Neuronal stem cell (in vitro differentiated cells): ENCODE measurements around the gene CRACR2B.

ENCODE experiments used
- DNase-seq: peaks from one replicate; pipeline ENCODE4 v3.0.0-alpha.2; 2013; ENCODE audit warnings: low spot score
- H2AFZ ChIP-seq: one replicate; pipeline ENCODE4 v1.6.1; 2013; ENCODE audit warnings: mild to moderate bottlenecking, low read length, inconsistent platforms
- H2AK5ac ChIP-seq: 2 replicates; pipeline ENCODE4 v1.6.1; 2013; ENCODE audit warnings: low read depth, mild to moderate bottlenecking, inconsistent platforms, low read length, moderate library complexity, mixed read lengths
- H2BK120ac ChIP-seq: 2 replicates; pipeline ENCODE4 v1.6.1; 2013; ENCODE audit warnings: low read depth, mild to moderate bottlenecking, inconsistent platforms, low read length, moderate library complexity, mixed read lengths
- H2BK12ac ChIP-seq: one replicate; pipeline ENCODE4 v1.6.1; 2013; ENCODE audit warnings: low read length, inconsistent platforms
- H2BK15ac ChIP-seq: 2 replicates; pipeline ENCODE4 v1.6.1; 2013; ENCODE audit warnings: mild to moderate bottlenecking, low read length, inconsistent platforms, mixed read lengths
- H2BK5ac ChIP-seq: one replicate; pipeline ENCODE4 v1.6.1; 2013; ENCODE audit warnings: inconsistent platforms, mild to moderate bottlenecking, low read length, moderate library complexity
- H3K14ac ChIP-seq: one replicate; pipeline ENCODE4 v1.6.1; 2013; ENCODE audit warnings: low read length, inconsistent platforms
- H3K18ac ChIP-seq: 2 replicates; pipeline ENCODE4 v1.6.1; 2013; ENCODE audit warnings: low read length, inconsistent platforms
- H3K23ac ChIP-seq: 2 replicates; pipeline ENCODE4 v1.6.1; 2013; ENCODE audit warnings: low read depth, mild to moderate bottlenecking, mixed read lengths, low read length, inconsistent platforms; ENCODE audit not compliant: poor library complexity
- H3K27ac ChIP-seq: replicated peaks from 3 replicates; pipeline ENCODE4 v1.5.1; 2013; ENCODE audit warnings: low read length, inconsistent platforms
- H3K27me3 ChIP-seq, 3 experiments: 2 replicates each; pipeline ENCODE4 v1.6.1; 2013; ENCODE audit warnings: low read length in 3 of 3, mild to moderate bottlenecking in 2 of 3, inconsistent platforms in 1 of 3, low read depth in 1 of 3, mixed read lengths in 1 of 3, moderate library complexity in 1 of 3; ENCODE audit not compliant: control insufficient read depth in 3 of 3, insufficient read depth in 3 of 3
- H3K36me3 ChIP-seq, 2 donors: replicated peaks in 1 of 2; 2 replicates each; pipeline ENCODE4 v1.6.1; 2013; ENCODE audit warnings: low read length in 2 of 2; ENCODE audit not compliant: control insufficient read depth in 2 of 2, insufficient read depth in 2 of 2
- H3K4ac ChIP-seq: 2 replicates; pipeline ENCODE4 v1.6.1; 2013; ENCODE audit warnings: inconsistent platforms, mild to moderate bottlenecking, low read length, moderate library complexity
- H3K4me1 ChIP-seq, 2 donors: 1 replicate in 1 of 2; 2 replicates in 1 of 2; pipeline ENCODE4 v1.6.1; 2013; ENCODE audit warnings: low read length in 2 of 2, low read depth in 1 of 2; ENCODE audit not compliant: control insufficient read depth in 2 of 2, insufficient read depth in 1 of 2
- H3K4me2 ChIP-seq: one replicate; pipeline ENCODE4 v1.6.1; 2013; ENCODE audit warnings: mild to moderate bottlenecking, low read length, inconsistent platforms; ENCODE audit not compliant: insufficient read depth, poor library complexity, severe bottlenecking
- H3K4me3 ChIP-seq, 2 donors: 2 replicates each; pipeline ENCODE4 v1.5.1; 2013; ENCODE audit warnings: low read length in 2 of 2, mild to moderate bottlenecking in 2 of 2, inconsistent platforms in 1 of 2, moderate library complexity in 1 of 2
- H3K79me1 ChIP-seq: one replicate; pipeline ENCODE4 v1.6.1; 2013; ENCODE audit warnings: low read depth, mild to moderate bottlenecking, inconsistent platforms, low read length, moderate library complexity
- H3K9ac ChIP-seq: one replicate; pipeline ENCODE4 v1.6.1; 2013; ENCODE audit warnings: mild to moderate bottlenecking, low read depth, low read length, inconsistent platforms; ENCODE audit not compliant: poor library complexity
- H3K9me3 ChIP-seq, 2 donors: replicated peaks in 1 of 2; 2 replicates each; pipeline versions ENCODE3 to v1.6.1; 2013; ENCODE audit warnings: low read length in 2 of 2, mild to moderate bottlenecking in 2 of 2, inconsistent platforms in 1 of 2, low read depth in 1 of 2, mixed read lengths in 1 of 2, moderate library complexity in 1 of 2; ENCODE audit not compliant: control insufficient read depth in 2 of 2, insufficient read depth in 1 of 2
- H4K8ac ChIP-seq: one replicate; pipeline ENCODE4 v1.6.1; 2013; ENCODE audit warnings: low read depth, mild to moderate bottlenecking, inconsistent platforms, low read length, moderate library complexity
- H4K91ac ChIP-seq: one replicate; pipeline ENCODE4 v1.6.1; 2013; ENCODE audit warnings: low read length, low read depth, mild to moderate bottlenecking, inconsistent platforms; ENCODE audit not compliant: poor library complexity
- WGBS, 2 donors: extraction: QIAGEN DNeasy Blood & Tissue Kit; methylation state at CpG; one replicate each; pipeline ENCODE4 v1.1.7; 2013; ENCODE audit warnings: missing lambda C conversion rate in 2 of 2, mixed read lengths in 1 of 2; ENCODE audit not compliant: insufficient read length in 2 of 2, insufficient replicate concordance in 1 of 2; ENCODE audit errors: extremely low coverage in 2 of 2; 5-methylcytosine and 5-hydroxymethylcytosine counted together

CRACR2B gene

GRCh38 chr11:830295-831117 is 2.8 kb downstream of the CRACR2B start:
- no peak overlapping the region for H4K91ac ChIP-seq
- peak overlapping the region; percentile 45 to 73 for H3K4me3 ChIP-seq
- no peak overlapping the region for H4K8ac ChIP-seq
- peak overlapping the region; percentile 94 for H2BK12ac ChIP-seq
- H3K27ac ChIP-seq: no peak overlapping the region
- H3K27me3 ChIP-seq: peaks cover 9 to 55% (median 18%) of the 10 kb centered on the region in 3 experiments
- peak overlapping the region; percentile 96 for H2BK120ac ChIP-seq
- no peak overlapping the region for H3K4ac ChIP-seq
- H3K36me3 ChIP-seq: peaks cover 0 to 8% of the 10 kb centered on the region in 2 donors
- peak overlapping the region; percentile 91 for H3K23ac ChIP-seq
- H2AFZ ChIP-seq: peak overlapping the region; percentile 80
- peak overlapping the region; percentile 95 for H2BK5ac ChIP-seq
- peak overlapping the region; percentile 99 for H3K18ac ChIP-seq
- H3K9ac ChIP-seq: peak overlapping the region; percentile 94
- peaks cover 53 to 59% of the 10 kb centered on the region in 2 donors for H3K4me1 ChIP-seq
- DNase-seq: no peak
- H2BK15ac ChIP-seq: peak overlapping the region; percentile 72
- peaks cover 10% of the 10 kb centered on the region for H3K79me1 ChIP-seq
- peak overlapping the region; percentile 43 for H2AK5ac ChIP-seq
- peak overlapping the region; percentile 94 for H3K14ac ChIP-seq
- WGBS, 2 donors: no CpG with 5 or more reads among the region's 78 CpGs
- peak overlapping the region; percentile 86 for H3K4me2 ChIP-seq
- H3K9me3 ChIP-seq: peaks cover 0 to 3% of the 10 kb centered on the region in 2 donors

GRCh38 chr11:831118-831864 is 3.6 kb downstream of the CRACR2B start:
- Histone ChIP-seq H4K8ac (no peak overlapping the region), H3K27ac (no peak overlapping the region), H2BK5ac (peak overlapping the region; percentile 59), H3K9me3 (peaks cover 0 to 3% of the 10 kb centered on the region in 2 donors), H3K18ac (peak overlapping the region; percentile 99), H3K4ac (no peak overlapping the region), H3K4me1 (peaks cover 53 to 58% of the 10 kb centered on the region in 2 donors), H3K4me3 (peak overlapping the region; percentile 57 to 62), H3K36me3 (peaks cover 2 to 10% of the 10 kb centered on the region in 2 donors), H3K4me2 (peak overlapping the region; percentile 86), H3K79me1 (peaks cover 12% of the 10 kb centered on the region), H2AK5ac (peak overlapping the region; percentile 100), H3K23ac (peak overlapping the region; percentile 91), H3K27me3 (peaks cover 9 to 48% (median 18%) of the 10 kb centered on the region in 3 experiments), H3K14ac (no peak overlapping the region), H2AFZ (peak overlapping the region; percentile 80), H3K9ac (peak overlapping the region; percentile 88), H2BK15ac (peak overlapping the region; percentile 100), H2BK12ac (peak overlapping the region; percentile 99), H2BK120ac (peak overlapping the region; percentile 82), H4K91ac (no peak overlapping the region)
- DNase-seq: no peak
- WGBS, 2 donors: no CpG with 5 or more reads among the region's 31 CpGs

- H4K8ac ChIP-seq: peak overlapping the region; percentile 100
Measured at GRCh38 chr11:831961-832528, 4.3 kb downstream of the CRACR2B start.

More at GRCh38 chr11:831961-832528, 4.3 kb downstream of the CRACR2B start:
- peak overlapping the region; percentile 82 for H2BK120ac ChIP-seq
- peak overlapping the region; percentile 91 for H2BK5ac ChIP-seq
- H4K91ac ChIP-seq: no peak overlapping the region
- peak overlapping the region; percentile 62 to 78 for H3K4me3 ChIP-seq
- peak overlapping the region; percentile 95 for H3K4ac ChIP-seq
- peak overlapping the region; percentile 99 for H2BK12ac ChIP-seq
- H2BK15ac ChIP-seq: peak overlapping the region; percentile 100
- H3K23ac ChIP-seq: peak overlapping the region; percentile 93
- H2AK5ac ChIP-seq: peak overlapping the region; percentile 100
- peaks cover 53 to 57% of the 10 kb centered on the region in 2 donors for H3K4me1 ChIP-seq
- H3K9ac ChIP-seq: peak overlapping the region; percentile 88
- peak overlapping the region; percentile 89 for H3K14ac ChIP-seq
- H3K18ac ChIP-seq: peak overlapping the region; percentile 99
- H2AFZ ChIP-seq: peak overlapping the region; percentile 89
- no peak for DNase-seq
- H3K27me3 ChIP-seq: peaks cover 9 to 46% (median 18%) of the 10 kb centered on the region in 3 experiments
- H3K4me2 ChIP-seq: peak overlapping the region; percentile 86
- H3K36me3 ChIP-seq: peaks cover 9 to 17% of the 10 kb centered on the region in 2 donors
- no CpG with 5 or more reads among the region's 23 CpGs for WGBS, 2 donors
- H3K79me1 ChIP-seq: peaks cover 15% of the 10 kb centered on the region
- peaks cover 0 to 3% of the 10 kb centered on the region in 2 donors for H3K9me3 ChIP-seq
- peak overlapping the region; percentile 68 for H3K27ac ChIP-seq
